ENCODE measurements around the gene STAC2. TPM values are rescaled to one million over a fixed set of nuclear protein-coding genes. Genes with fewer than 3 reads are reported as not detected.

STAC2 gene
- total and polyA plus RNA-seq, 9 of the 15 experiments (the other 6 are each of a cell fraction or from before 2014, with no cell fraction given), result not detected

- 0 out of 2 replicates have a peak, but pooled peaks have one; percentile 40 for TF ChIP-seq MITF (IDR thresholded peaks at IDR 0.05)
- TF ChIP-seq C11orf30 (IDR thresholded peaks at IDR 0.05; ENCODE audit: low read depth), result 0 out of 2 replicates have a peak, but pooled peaks have one; percentile 35
- 0 out of 2 replicates have a peak, but pooled peaks have one; percentile 10 for TF ChIP-seq NBN (IDR thresholded peaks at IDR 0.05; ENCODE audit: low read depth)
- TF ChIP-seq DACH1 (IDR thresholded peaks at IDR 0.05; ENCODE audit: partially characterized antibody), result peak; percentile 29
- TF ChIP-seq L3MBTL2 (IDR thresholded peaks at IDR 0.05), result peak; percentile 30; the same call in 1 of the 2 replicates
- TF ChIP-seq, protein P1, sequence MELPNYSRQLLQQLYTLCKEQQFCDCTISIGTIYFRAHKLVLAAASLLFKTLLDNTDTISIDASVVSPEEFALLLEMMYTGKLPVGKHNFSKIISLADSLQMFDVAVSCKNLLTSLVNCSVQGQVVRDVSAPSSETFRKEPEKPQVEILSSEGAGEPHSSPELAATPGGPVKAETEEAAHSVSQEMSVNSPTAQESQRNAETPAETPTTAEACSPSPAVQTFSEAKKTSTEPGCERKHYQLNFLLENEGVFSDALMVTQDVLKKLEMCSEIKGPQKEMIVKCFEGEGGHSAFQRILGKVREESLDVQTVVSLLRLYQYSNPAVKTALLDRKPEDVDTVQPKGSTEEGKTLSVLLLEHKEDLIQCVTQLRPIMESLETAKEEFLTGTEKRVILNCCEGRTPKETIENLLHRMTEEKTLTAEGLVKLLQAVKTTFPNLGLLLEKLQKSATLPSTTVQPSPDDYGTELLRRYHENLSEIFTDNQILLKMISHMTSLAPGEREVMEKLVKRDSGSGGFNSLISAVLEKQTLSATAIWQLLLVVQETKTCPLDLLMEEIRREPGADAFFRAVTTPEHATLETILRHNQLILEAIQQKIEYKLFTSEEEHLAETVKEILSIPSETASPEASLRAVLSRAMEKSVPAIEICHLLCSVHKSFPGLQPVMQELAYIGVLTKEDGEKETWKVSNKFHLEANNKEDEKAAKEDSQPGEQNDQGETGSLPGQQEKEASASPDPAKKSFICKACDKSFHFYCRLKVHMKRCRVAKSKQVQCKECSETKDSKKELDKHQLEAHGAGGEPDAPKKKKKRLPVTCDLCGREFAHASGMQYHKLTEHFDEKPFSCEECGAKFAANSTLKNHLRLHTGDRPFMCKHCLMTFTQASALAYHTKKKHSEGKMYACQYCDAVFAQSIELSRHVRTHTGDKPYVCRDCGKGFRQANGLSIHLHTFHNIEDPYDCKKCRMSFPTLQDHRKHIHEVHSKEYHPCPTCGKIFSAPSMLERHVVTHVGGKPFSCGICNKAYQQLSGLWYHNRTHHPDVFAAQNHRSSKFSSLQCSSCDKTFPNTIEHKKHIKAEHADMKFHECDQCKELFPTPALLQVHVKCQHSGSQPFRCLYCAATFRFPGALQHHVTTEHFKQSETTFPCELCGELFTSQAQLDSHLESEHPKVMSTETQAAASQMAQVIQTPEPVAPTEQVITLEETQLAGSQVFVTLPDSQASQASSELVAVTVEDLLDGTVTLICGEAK (IDR thresholded peaks at IDR 0.05), result peak; percentile 80
- TF ChIP-seq, protein P1 (CRISPR knock-in tag; IDR thresholded peaks at IDR 0.05), result no peak
- peak; percentile 80; the same call in 1 of the 2 replicates for TF ChIP-seq GABPB1 (CRISPR knock-in tag; IDR thresholded peaks at IDR 0.05)
- 0 out of 6 replicates have a peak, but pooled peaks of 1 of the 3 experiments have one; percentile 6 for TF ChIP-seq ZBTB11 (CRISPR knock-in tag; IDR thresholded peaks at IDR 0.05)
- TF ChIP-seq ATF1 (CRISPR knock-in tag; IDR thresholded peaks at IDR 0.05), result no peak
- no peak for TF ChIP-seq ATF1 (tag; IDR thresholded peaks at IDR 0.05)
- TF ChIP-seq, protein P2, sequence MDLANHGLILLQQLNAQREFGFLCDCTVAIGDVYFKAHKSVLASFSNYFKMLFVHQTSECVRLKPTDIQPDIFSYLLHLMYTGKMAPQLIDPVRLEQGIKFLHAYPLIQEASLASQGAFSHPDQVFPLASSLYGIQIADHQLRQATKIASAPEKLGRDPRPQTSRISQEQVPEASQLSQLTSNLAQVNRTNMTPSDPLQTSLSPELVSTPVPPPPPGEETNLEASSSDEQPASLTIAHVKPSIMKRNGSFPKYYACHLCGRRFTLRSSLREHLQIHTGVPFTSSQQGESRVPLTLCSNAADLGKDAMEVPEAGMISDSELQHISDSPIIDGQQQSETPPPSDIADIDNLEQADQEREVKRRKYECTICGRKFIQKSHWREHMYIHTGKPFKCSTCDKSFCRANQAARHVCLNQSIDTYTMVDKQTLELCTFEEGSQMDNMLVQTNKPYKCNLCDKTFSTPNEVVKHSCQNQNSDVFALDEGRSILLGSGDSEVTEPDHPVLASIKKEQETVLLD (IDR thresholded peaks at IDR 0.05), result peak; percentile 89
- 0 out of 2 replicates have a peak, but pooled peaks have one; percentile 10 for TF ChIP-seq STAT5A (IDR thresholded peaks at IDR 0.05; ENCODE audit: borderline replicate concordance, low read length)
- 0 out of 2 replicates have a peak, but pooled peaks have one; percentile 3 for TF ChIP-seq ELF4 (CRISPR knock-in tag; IDR thresholded peaks at IDR 0.05)
These were observed 26.0 kb downstream of the STAC2 start (continued) for GRCh38 chr17:39199820-39200069.

Measured in K562 (cell line).